RWPE2 (cell line): ENCODE data around the gene LBH.
"Not testable (repeated sequence)": the region's sequence is repeated elsewhere in the genome, so short reads cannot be mapped to it uniquely, and the experiment has no call there.

Source experiments
- ATAC-seq: fragments of 200-7000 bp; cut with Tn5 transposase; 3 replicates; pipeline ENCODE4 v1.9.1; 2021; ENCODE audit warnings: low read depth
- DNase-seq: peaks from one replicate; pipeline ENCODE4 v3.0.0-alpha.2; 2020; ENCODE audit warnings: low spot score
- H3K27ac ChIP-seq: fragments of 450-650 bp; 2 replicates; pipeline ENCODE4 v1.5.1; 2017; ENCODE audit warnings: mild to moderate bottlenecking; ENCODE audit not compliant: poor library complexity, severe bottlenecking
- H3K27me3 ChIP-seq: fragments of 250-450 bp; sonication (Bioruptor Pico); 2 replicates; pipeline ENCODE4 v1.5.1; 2021; ENCODE audit warnings: mild to moderate bottlenecking, moderate library complexity; ENCODE audit not compliant: insufficient read depth, poor library complexity, severe bottlenecking
- H3K36me3 ChIP-seq: fragments of 250-450 bp; sonication (Bioruptor Pico); 2 replicates; pipeline ENCODE4 v1.5.1; 2020; ENCODE audit warnings: low read depth, mild to moderate bottlenecking, moderate library complexity
- H3K4me1 ChIP-seq: fragments of 250-450 bp; sonication (Bioruptor Pico); 2 replicates; pipeline ENCODE4 v1.5.1; 2021; ENCODE audit warnings: mild to moderate bottlenecking, moderate library complexity; ENCODE audit not compliant: insufficient read depth, poor library complexity, severe bottlenecking
- H3K4me3 ChIP-seq: fragments of 250-450 bp; sonication (Bioruptor Pico); 2 replicates; pipeline ENCODE4 v1.5.1; 2021; ENCODE audit warnings: mild to moderate bottlenecking, moderate library complexity; ENCODE audit not compliant: severe bottlenecking
- H3K9me3 ChIP-seq: fragments of 250-450 bp; sonication (Bioruptor Pico); 2 replicates; pipeline ENCODE4 v1.5.1; 2021; ENCODE audit warnings: mild to moderate bottlenecking, moderate library complexity; ENCODE audit not compliant: severe bottlenecking
- TF ChIP-seq, protein P1 (sequence below): fragments of 450-650 bp; IDR thresholded peaks from one replicate; pipeline ENCODE4 v1.5.1; 2017; ENCODE audit warnings: mild to moderate bottlenecking, moderate library complexity; ENCODE audit not compliant: poor library complexity, severe bottlenecking

LBH gene

DNA sequence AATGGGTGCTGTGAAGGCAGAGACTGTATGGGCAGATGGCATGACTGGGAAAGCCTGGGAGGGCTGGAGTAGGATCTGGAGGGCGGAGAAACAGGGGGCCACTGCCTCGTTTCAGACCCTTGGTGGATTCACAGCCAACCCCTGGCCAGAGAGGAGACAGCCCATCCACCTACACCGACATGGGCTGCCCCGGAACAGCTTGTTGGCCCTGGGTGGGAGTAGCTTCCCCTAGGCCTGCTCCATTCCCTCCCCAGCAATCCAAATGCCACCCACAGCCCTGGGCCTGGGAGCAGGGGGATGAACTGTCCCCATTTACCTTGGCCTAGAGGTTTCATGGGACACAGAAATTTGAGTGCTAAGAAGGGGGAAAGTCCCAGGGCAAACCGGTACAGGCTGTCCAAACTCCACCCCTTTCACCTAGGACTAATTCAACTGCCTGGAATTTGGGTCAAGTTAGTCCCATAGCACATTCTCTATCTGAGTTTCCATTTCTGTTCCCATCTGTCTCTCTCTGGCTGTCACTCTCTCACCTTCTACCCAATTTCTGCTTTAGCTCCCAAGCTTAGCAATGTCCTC lies 37.0 kb downstream of the LBH start:
- no peaks in the 10 kb centered on the region for H3K27me3 ChIP-seq
- no peak overlapping the region for H3K4me3 ChIP-seq
- TF ChIP-seq, protein P1, sequence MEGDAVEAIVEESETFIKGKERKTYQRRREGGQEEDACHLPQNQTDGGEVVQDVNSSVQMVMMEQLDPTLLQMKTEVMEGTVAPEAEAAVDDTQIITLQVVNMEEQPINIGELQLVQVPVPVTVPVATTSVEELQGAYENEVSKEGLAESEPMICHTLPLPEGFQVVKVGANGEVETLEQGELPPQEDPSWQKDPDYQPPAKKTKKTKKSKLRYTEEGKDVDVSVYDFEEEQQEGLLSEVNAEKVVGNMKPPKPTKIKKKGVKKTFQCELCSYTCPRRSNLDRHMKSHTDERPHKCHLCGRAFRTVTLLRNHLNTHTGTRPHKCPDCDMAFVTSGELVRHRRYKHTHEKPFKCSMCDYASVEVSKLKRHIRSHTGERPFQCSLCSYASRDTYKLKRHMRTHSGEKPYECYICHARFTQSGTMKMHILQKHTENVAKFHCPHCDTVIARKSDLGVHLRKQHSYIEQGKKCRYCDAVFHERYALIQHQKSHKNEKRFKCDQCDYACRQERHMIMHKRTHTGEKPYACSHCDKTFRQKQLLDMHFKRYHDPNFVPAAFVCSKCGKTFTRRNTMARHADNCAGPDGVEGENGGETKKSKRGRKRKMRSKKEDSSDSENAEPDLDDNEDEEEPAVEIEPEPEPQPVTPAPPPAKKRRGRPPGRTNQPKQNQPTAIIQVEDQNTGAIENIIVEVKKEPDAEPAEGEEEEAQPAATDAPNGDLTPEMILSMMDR: no peak
- no peak for ATAC-seq
- H3K4me1 ChIP-seq: peaks cover 14% of the 10 kb centered on the region
- no peaks in the 10 kb centered on the region for H3K9me3 ChIP-seq
- no peak for DNase-seq
- H3K27ac ChIP-seq: no peak overlapping the region
- no peaks in the 10 kb centered on the region for H3K36me3 ChIP-seq

DNA sequence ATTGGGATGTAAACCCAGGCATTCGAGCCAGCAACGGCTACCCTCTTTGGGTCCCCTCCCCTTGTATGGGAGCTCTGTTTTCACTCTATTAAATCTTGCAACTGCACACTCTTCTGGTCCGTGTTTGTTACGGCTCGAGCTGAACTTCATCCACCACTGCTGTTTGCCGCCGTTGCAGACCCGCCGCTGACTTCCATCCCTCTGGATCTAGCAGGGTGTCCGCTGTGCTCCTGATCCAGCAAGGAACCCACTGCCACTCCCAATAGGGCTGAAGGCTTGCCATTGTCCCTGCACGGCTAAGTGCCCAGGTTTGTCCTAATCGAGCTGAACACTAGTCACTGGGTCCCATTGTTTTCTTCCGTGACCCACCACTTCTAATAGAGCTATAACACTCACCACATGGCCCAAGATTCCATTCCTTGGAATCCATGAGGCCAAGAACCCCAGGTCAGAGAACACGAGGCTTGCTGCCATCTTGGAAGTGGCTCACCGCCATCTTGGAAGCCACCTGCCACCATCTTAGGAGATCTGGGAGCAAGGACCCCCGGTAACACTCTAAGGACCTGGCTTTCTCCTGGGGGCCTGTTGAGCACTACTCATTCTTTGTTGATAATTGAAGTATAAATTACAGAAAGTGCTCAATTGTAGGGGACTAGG lies 37.9 kb downstream of the LBH start:
- DNase-seq, ATAC-seq, H3K36me3 ChIP-seq, H3K9me3 ChIP-seq, H3K27me3 ChIP-seq, H3K27ac ChIP-seq, H3K4me3 ChIP-seq: not testable (repeated sequence)
- H3K4me1 ChIP-seq: peaks cover 23% of the 10 kb centered on the region

DNA sequence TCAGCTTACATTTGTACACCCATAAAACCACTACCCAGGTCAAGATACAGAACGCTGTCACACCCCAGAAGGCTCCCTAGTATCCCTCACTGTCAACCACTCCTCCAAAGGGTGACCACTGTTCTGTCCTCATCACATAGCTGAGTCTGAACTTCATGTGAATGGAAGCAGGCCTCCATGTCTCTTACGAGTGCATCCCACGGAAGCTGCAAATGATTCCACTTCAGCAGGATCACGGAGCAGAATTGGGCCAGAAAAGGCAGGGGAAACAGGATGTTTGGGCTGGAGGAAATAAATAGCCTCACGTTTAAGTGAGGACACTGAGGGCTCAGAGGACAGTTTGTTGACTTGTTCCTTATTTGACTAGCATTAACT lies 38.4 kb downstream of the LBH start:
- Histone ChIP-seq H3K27ac (no peak overlapping the region), H3K27me3 (no peaks in the 10 kb centered on the region), H3K4me1 (peaks cover 27% of the 10 kb centered on the region), H3K4me3 (no peak overlapping the region), H3K9me3 (no peaks in the 10 kb centered on the region), H3K36me3 (no peaks in the 10 kb centered on the region)
- no peak for DNase-seq
- no peak for ATAC-seq
- TF ChIP-seq, protein P1: no peak

DNA sequence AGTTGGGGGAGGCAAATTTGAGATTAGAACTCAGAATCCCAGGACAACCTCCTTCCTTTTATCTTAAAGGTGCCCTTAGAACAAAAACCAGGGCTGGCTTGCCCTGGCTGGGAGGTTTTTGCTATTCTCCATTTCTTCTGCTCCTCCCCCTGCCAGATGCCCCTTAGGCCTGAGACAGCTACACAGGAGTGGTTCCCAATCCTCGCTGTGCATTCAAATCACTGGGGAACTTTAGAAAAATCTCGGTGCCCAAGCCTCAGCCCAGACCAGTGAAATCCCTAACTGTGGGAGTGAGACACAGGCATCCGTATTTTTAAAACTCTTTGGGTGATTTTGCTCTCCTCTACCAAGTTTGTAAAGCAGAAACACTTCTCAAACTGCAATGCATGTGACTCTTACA lies 38.8 kb downstream of the LBH start:
- H3K4me3 ChIP-seq: no peak overlapping the region
- no peaks in the 10 kb centered on the region for H3K36me3 ChIP-seq
- H3K9me3 ChIP-seq: no peaks in the 10 kb centered on the region
- TF ChIP-seq, protein P1: no peak
- H3K27me3 ChIP-seq: no peaks in the 10 kb centered on the region
- DNase-seq: no peak
- peaks cover 30% of the 10 kb centered on the region for H3K4me1 ChIP-seq
- no peak overlapping the region for H3K27ac ChIP-seq
- ATAC-seq: no peak

DNA sequence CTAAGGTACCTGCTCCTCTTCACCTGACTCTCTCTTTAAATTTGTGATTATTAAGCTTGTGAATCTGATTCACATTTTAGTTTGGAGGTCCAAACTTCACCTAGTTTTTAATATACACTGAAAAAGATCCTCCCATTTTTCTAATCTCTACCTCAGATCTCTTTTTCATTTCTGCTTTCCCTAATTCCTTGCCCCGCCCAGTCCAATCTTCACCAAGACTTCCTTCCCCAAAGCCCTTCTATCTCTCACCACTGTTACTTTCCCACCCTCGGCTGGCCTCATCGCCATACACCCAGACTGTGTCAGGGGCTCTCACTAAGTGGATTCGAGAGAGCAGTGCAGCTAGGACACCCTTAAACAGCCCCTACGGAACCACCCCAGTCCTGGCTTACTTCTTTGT lies 40.0 kb downstream of the LBH start:
- ATAC-seq (no peak), DNase-seq (no peak)
- H3K27me3 ChIP-seq: no peaks in the 10 kb centered on the region

More for the DNA sequence above, 40.0 kb downstream of the LBH start:
- TF ChIP-seq, protein P1: no peak
- H3K4me1 ChIP-seq: peaks cover 32% of the 10 kb centered on the region
- H3K27ac ChIP-seq: no peak overlapping the region
- H3K36me3 ChIP-seq: no peaks in the 10 kb centered on the region
- no peak overlapping the region for H3K4me3 ChIP-seq
- no peaks in the 10 kb centered on the region for H3K9me3 ChIP-seq
